GM12892 (cell line): ENCODE measurements around the gene PIEZO1.

Source experiments
- POLR2A ChIP-seq: IDR thresholded peaks from 2 replicates; pipeline ENCODE4 v1.6.1; 2011; ENCODE audit warnings: low read depth, low read length, control low read depth
- TAF1 ChIP-seq: IDR thresholded peaks from 2 replicates; pipeline ENCODE4 v1.6.1; 2011; ENCODE audit warnings: low read depth, mild to moderate bottlenecking, control low read depth, low read length, borderline replicate concordance

GRCh38 chr16:88792668-88793250 lies 7.7 kb upstream of the PIEZO1 start:
- no peak for TF ChIP-seq POLR2A
- TF ChIP-seq TAF1, result no peak
